HG03280 (cell line): ENCODE measurements around the gene GNL3.
"Not testable (repeated sequence)": the region's sequence is repeated elsewhere in the genome, so short reads cannot be mapped to it uniquely, and the experiment has no call there.

ENCODE experiments used
- ATAC-seq: cut with Tn5 transposase; IDR thresholded peaks from one replicate; pipeline ENCODE4 v1.9.1; 2021; ENCODE audit warnings: mild to moderate bottlenecking, moderate library complexity; ENCODE audit not compliant: unreplicated experiment

The GNL3 gene, protein sequence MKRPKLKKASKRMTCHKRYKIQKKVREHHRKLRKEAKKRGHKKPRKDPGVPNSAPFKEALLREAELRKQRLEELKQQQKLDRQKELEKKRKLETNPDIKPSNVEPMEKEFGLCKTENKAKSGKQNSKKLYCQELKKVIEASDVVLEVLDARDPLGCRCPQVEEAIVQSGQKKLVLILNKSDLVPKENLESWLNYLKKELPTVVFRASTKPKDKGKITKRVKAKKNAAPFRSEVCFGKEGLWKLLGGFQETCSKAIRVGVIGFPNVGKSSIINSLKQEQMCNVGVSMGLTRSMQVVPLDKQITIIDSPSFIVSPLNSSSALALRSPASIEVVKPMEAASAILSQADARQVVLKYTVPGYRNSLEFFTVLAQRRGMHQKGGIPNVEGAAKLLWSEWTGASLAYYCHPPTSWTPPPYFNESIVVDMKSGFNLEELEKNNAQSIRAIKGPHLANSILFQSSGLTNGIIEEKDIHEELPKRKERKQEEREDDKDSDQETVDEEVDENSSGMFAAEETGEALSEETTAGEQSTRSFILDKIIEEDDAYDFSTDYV

DNA sequence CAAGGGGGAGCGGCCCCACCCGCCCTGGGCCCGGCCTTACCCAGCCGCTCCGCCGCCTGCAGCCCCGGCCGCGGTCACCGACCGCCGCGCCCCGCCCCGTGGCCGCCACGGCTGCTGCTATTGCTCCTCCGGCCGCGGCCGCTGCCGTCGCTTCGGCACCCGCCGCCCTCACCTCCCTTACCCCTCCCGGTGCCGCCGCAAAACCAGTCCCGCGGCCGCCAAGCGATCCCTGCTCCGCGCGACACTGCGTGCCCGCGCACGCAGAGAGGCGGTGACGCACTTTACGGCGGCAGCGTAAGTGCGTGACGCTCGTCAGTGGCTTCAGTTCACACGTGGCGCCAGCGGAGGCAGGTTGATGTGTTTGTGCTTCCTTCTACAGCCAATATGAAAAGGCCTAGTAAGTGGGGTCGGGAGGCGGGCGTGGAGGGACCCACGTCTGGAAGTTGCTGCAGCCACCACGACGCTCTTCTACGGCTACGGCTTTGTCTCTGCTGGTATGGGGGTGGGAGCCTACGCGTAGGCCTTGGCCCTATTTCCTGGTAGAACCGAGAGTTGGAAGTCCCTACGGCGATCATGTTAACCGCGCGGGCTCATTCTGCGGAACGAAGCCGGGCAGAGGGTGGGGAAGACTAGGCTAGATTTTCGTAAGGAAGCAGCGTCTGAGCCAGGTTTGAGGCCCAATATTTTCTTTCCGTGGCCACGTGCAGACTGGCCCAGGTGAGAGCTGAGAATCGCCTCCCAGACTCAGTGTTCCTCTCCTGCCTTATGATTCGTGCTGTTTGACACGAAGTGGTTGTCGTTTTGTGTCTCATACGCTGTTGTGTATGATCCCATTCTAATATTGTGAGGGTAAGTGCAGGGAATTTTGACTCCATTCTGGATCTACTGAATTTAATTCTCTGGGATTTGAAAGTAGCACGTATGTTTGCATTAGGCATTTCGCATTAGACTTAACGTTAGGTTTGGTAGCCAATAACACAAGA, at the start of gene GNL3, which contains the start of gene PBRM1:
GNL3 (plus strand) TSS at position 324 of the 983 bp plus-strand sequence; CDS start at position 385, 61 bp downstream.
PBRM1 (minus strand) TSS at position 205 of the 983 bp plus-strand sequence.
- peak; percentile 76 for ATAC-seq

DNA sequence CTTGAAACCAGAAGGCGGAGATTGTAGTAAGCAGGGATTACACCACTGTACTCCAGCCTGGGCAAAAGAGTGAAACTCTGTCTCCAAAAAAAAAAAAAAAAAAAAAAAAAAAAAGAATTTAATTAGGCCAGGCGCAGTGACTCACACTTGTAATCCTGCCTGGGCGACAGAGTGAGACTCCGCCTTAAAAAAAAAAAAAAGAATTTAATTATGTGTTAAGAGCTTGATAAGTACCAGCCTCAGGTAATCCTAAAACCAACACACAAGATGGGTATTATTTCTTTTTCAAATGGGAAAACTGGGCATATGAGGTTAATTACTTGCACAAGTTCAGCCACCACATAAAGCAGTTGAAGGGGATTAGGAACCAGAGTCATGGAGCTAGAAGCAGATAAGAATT, 49.2 kb upstream of the GNL3 start:
- no peak for ATAC-seq

DNA sequence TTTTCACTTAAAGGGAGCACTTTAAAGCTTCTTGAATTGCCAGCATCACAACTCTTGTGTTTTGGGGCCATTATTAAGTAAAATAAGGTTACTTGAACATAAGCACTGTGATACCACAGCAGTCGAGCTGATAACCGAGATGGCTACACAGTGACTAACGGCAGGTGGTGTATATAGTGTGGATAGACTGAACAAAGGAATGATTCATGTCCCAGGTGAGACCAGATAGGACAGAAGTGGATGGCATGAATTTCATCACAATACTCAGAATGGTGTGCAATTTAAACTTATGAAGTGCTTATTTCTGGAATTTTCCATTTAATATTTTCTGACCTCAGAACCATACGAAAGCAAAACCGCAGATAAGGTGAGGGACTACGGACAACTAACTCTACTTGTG, 40.3 kb upstream of the GNL3 start:
- no peak for ATAC-seq

DNA sequence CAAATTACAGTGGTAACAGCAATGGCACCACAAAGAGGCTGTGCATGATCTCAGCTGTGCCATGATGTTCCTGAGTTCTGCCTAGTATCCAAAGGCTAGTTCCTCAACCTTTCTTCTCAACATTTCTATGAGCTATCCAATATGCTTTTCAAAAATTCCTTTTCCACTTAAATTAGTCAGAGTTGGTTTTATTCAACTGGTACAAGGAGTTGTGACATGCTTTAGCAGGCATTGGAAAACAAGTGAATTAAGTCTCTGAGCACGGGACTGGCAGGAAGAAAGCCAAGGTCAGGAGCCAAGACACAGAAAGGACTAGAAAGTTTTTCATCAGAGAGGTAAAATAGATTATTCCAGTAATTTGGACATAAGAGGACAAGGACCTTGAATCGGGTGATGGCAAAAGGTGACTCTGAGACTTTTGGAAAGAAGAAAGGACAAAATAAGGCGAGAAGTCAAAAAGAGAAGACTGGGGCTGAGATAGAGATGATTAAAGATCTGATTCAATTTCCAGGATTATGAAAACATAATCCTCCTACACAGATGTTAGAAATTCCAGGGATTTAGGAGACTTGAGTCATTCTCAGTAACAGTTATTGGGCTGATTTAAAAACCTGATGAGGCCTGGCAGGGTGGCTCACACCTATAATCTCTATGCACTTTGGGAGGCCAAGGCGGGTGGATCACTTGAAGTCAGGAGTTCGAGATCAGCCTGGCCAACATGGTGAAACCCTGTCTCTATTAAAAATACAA, 36.2 kb upstream of the GNL3 start:
- ATAC-seq: no peak

DNA sequence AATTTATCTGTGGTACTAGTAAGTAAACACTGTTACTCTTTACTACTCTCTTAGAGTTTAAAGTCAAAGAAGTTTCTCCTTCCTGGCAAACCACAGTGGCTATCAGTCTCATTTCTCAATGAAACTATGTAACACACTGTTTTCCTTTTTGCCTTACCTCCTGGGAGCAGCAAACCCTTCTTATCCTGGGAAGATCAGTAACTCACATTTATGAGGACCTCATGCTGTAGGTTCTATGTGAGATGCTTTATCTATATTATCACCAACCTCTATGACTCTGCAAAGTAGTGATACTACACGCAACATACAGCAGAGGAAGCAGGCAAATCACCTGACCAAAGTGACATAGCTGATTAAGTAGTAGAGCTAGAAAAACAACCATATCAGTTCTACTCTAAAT, 35.4 kb upstream of the GNL3 start:
- ATAC-seq: no peak

DNA sequence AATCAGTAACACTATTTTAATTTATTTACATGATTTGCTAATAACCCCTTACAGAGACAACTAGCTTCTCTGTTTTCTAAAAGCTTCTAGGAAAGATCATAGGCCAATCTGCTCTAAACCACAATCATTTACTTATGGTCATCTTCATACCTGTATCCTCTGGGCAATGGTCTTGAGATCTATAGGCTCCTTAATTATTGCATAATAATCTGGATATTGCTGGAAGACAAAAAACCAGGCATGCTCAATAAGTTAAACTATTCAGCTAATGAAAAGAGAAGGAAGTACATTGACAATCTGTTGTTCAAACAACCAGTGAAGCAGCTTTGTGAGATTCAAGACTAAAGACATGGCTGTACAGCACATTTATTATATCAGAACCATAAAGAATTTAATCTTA, 34.2 kb upstream of the GNL3 start:
- no peak for ATAC-seq

DNA sequence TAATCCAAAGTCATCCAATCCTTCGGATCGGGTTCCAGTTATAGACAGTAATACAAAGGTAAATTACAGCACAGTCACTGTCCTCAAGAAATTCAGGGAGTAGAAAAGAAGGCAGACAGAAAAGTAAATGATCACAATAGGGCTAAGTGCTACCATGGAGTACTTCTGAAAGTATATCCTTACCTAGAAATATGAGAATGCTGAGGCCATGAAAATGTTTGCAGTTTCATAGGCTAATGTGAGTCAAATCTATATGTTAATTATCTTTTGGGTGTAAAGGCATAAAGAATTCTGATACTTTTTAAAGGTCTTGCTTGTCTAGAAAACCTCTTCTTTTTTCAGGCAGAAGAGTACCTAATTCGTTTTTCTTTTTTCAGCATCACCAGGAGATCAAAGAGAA, 29.9 kb upstream of the GNL3 start:
- ATAC-seq: no peak

DNA sequence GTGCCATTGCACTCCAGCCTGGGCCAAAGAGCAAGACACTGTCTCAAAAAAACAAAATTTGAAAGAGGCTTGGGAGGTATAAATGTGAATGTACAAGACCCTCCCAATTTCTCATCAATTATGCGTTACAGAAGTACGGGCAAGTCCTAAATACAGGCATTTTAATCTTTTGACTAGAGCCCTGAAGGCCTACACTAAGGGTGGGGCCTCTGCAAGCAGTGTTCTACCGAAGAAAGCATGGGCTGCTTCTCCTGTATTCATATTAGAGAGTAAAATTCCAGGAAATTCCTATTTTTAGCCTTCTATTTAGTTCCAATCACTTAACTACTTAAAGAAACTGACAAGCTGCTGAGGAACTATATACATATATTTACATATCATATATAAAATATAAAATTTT, 25.8 kb upstream of the GNL3 start:
- ATAC-seq: no peak

DNA sequence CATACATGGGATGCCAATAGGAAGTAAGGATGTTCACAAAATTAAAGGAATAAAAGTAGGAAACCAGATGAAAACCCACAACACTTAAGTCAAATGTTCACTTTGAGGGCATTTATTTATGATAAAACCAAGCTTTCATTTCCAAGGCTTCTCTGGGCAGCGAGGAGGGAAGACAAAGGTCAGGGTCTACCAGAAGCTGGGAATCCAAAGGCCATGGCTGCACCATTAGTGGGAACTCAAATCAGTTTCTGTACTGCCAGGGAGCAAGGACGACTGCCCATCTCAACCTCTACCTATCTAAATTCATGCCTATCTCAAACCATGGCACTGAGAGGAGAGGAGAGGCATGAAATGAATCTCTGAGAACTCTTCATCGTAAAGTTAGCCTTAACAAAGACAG, 22.7 kb upstream of the GNL3 start:
- no peak for ATAC-seq

DNA sequence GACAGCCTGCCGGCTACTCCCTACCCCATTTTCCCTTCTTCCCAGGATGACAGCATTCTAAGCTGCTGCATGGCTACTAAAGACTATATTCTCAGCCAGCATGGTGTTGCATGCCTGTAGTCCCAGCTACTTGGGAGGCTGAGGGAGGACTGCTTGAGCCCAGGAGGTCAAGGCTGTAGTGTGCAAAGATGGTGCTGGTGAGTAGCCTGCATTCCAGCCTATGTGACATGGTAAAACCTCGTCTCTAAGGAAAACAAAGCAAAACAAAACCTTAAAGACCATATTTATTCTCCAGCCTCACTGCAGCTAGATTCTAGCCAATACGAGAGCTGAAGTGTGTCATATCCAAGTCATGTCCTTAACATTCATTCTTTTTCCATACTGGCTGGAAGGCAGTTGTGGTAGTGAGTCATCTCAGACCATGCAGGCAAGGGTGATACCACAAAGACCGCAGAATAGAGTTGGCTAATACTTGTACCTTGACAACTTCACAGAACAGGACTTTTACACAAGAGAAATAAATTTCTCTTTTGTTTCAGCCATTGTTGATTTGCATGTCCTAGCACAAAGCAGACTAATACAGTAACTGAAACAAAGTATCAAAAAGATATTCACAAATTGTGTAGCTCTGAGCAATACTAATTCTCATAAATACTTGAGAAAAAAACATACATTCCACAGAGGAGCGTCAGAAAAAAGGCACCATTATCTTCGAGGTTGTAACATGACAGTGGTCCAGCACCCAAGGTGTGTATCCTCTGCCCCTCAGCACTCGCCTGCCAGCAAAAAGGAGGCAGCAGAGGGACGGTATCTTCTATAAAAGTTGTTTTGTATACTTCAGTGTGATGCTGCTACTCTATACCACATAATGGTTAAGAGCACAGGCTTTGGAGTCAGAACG, 15.0 kb upstream of the GNL3 start:
- ATAC-seq: peak; percentile 77

DNA sequence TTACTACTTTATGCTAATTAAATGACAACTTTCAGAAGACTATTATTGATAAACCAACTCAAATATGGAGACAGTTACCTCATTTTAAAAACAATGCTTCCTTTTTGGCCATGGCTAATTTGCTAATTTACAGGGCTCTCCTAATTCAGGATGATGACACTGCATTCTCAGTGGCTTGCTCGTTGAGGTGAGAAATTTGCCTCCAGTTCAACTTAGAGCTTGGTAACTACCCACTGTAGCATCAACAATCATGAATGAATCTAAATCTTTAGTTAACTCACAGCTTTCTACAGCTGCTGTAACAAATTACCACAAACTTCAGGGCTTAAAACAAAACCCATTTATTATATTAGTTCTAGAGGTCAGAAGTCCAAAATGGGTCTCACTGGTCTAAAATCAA, 14.2 kb upstream of the GNL3 start:
- no peak for ATAC-seq

DNA sequence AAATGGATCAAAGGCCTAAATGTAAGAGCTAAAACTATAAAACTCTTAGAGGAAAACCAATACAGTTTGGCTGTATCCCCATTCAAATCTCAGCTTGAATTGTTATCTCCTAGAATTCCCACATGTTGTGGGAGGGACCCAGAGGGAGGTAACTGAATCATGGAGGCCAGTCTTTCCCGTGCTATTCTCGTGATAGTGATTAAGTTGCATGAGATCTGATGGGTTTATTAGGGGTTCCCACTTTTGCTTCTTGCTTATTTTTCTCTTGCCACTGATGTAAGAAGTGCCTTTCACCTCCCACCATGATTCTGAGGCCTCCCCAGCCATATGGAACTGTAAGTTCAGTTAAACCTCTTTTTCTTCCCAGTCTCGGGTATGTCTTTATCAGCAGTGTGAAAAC, 9.6 kb upstream of the GNL3 start:
- ATAC-seq: not testable (repeated sequence)

DNA sequence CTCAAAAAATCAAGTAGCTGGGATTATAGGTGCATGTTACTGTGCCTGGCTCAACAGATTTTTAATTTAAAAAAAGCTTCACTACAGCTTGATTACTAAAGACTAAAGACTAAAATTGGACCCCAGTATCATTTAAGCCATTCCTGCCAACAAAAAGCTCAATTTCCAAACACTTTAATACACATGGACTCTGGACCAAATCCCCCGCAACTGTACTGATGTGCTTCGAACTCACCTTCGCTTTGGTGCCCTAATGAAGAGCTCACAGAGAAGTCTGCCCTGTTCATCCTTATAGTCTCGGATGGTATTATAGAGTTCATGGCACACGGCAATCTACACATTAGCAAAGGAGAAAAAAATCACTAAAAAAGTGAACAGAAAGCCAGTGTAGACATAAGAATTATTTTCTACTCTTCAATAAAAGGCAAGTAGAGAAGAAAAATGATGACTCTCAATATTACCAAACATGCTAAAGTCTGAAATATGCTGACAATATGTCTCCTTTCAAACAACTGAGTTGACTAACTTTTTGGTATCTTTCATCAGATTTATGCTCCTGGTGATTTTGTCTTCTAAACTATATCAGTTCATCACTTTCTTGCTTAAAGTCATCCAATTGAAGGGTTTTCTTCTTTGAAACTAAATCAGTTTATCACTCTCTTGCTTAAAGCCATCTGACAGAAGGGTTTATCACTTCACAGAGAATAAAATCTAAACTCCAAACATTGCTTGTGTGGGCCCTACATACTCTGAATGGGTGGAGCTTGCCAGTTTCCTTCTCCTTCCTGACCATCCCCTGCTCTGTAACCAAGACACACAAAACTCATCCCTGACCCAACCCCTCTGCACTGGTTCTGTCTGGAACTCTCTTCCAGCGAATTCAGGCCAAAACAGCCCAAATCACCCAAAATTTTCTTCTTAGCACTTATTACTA, 7.3 kb upstream of the GNL3 start:
- ATAC-seq: no peak

DNA sequence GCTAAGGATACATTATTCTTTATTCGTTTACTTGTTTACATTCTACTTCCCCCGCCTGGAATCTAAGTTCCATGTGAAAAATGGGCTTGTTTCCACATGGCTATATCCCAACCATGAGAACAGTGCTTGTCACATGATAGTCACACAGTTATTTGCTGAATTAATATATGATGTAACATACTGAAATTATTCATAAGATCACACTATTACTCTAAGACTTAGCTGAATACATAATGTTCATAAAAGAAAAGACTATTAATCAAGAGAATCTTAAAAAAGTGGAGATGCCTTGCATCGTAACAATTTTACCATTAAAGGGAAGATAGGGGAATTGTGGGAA, 6.7 kb upstream of the GNL3 start:
- no peak for ATAC-seq

DNA sequence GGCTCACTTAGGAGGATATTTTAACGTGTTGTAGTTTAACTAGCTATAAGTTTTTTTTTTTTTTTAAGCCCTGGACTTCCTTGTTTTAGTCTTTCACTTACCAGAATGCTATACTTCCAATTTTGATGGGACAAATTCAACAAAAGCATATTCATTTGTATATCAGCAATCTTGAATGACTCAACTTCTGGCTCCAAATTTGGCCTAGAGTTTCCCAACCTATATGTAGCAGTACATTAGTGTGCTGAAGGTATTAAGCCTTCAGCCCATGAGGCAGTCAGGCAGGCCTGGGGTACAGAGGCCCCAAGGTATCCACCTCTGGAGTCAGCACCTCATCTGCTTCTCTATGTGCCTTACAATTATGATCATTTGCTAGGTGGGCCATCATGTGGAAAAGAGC, 6.0 kb upstream of the GNL3 start:
- ATAC-seq: no peak

DNA sequence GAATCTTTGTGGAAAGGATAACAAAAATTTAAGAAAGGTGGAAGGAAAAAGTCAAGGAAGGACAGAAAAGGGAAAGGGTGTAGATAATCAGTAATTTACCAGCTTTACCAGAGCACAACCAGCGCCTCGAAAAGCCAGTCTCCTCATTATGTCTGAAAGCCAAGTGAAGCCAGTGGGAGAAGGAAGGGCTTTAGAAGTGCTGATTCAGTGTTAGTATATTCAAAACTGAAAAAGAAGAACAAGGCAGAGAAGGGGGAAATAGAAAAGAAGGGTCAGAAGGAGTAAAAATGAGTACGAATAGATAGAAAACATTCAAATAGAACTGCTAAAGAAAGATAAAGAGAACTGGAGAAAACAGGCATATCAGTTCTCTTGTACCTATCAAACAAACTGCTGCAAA, 4.2 kb upstream of the GNL3 start:
- no peak for ATAC-seq

DNA sequence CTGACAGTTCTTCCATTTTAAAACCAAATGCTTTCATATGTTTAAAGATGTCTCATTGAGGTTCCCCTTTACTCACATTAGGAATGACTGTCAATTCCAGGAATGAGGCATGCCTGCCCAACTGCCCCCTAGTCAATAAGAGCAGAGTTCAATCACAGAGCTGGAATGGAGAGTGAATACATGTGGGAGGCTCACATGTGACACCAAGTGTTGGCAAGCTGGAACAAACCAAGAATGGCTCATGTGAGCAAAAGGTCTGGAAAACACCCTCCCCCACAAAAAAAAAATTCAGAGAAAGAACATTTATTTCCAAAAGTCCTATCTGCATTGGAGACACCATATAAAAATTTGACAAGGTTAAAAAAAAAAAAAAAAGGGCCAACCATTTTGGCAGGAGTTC, 3.8 kb upstream of the GNL3 start:
- ATAC-seq: no peak

DNA sequence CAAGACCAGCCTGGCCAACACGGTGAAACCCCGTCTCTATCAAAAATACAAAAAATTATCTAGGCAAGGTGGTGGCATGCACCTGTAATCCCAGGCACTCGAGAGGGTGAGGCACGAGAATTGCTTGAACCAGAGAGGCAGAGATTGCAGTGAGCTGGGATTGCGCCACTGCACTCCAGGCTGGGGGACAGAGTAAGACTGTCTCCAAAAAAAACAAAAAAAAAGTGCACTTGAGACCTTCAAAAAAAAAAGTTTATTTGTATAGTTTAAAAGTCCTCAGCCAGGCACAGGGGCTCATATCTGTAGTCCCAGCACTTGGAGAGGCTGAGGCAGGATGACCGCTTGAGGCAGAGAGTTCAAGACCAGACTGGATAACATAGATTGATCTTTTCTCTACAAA, 2.2 kb upstream of the GNL3 start:
- ATAC-seq: no peak

DNA sequence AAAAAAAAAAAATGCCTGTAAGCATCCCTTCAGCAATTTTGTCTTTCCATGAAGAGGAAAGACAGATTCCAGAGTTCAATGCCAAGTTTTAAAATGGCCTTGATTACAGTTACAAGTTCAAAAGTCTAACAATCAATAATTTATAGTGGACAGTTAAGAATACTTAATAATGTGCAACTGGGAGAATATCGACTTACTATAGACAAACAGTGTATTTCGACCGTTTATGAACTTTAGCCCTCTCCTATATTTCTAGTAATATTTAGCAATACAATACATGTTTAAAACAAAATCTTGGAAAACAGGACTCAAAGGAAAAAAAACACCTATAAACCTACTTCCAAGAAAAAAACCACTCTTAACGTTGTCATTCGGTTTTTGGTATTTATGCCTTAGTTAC, 1.6 kb upstream of the GNL3 start:
- ATAC-seq: no peak
